GM21367 (cell line): ENCODE data around the gene ZSWIM6.

Source experiments
- ATAC-seq: cut with Tn5 transposase; IDR thresholded peaks from one replicate; pipeline ENCODE4 v1.9.1; 2021; ENCODE audit not compliant: unreplicated experiment

The ZSWIM6 gene

GRCh38 chr5:61526207-61526519 is 194.1 kb downstream of the ZSWIM6 start:
- ATAC-seq: no peak

- ATAC-seq: no peak
Measured at GRCh38 chr5:61532983-61533382, 200.9 kb downstream of the ZSWIM6 start.

- peak; percentile 88 for ATAC-seq
Measured at GRCh38 chr5:61534481-61535267, 202.6 kb downstream of the ZSWIM6 start.

- ATAC-seq: no peak
Measured at GRCh38 chr5:61535828-61536227, 203.8 kb downstream of the ZSWIM6 start.

GRCh38 chr5:61536922-61537321 is 204.9 kb downstream of the ZSWIM6 start:
- no peak for ATAC-seq

GRCh38 chr5:61538722-61539501 is 206.9 kb downstream of the ZSWIM6 start:
- no peak for ATAC-seq

GRCh38 chr5:61549530-61549929 is 217.5 kb downstream of the ZSWIM6 start:
- no peak for ATAC-seq

- ATAC-seq: no peak
Measured at GRCh38 chr5:61551637-61552313, 219.7 kb downstream of the ZSWIM6 start.

GRCh38 chr5:61559146-61559545 is 227.1 kb downstream of the ZSWIM6 start:
- ATAC-seq: no peak

GRCh38 chr5:61559722-61560121 is 227.7 kb downstream of the ZSWIM6 start:
- ATAC-seq: no peak

GRCh38 chr5:61563401-61563800 is 231.3 kb downstream of the ZSWIM6 start:
- ATAC-seq: no peak

GRCh38 chr5:61567337-61567736 is 235.3 kb downstream of the ZSWIM6 start:
- no peak for ATAC-seq

GRCh38 chr5:61569353-61569752 is 237.3 kb downstream of the ZSWIM6 start:
- no peak for ATAC-seq

- no peak for ATAC-seq
Measured at GRCh38 chr5:61570767-61571166, 238.7 kb downstream of the ZSWIM6 start.

- ATAC-seq: no peak
Measured at GRCh38 chr5:61572959-61573358, 240.9 kb downstream of the ZSWIM6 start.

- no peak for ATAC-seq
Measured at GRCh38 chr5:61575103-61575502, 243.0 kb downstream of the ZSWIM6 start.

GRCh38 chr5:61575581-61575980 is 243.5 kb downstream of the ZSWIM6 start:
- no peak for ATAC-seq

- ATAC-seq: no peak
Measured at GRCh38 chr5:61576556-61576955, 244.5 kb downstream of the ZSWIM6 start.

GRCh38 chr5:61578858-61579503 is 246.9 kb downstream of the ZSWIM6 start:
- no peak for ATAC-seq

- no peak for ATAC-seq
Measured at GRCh38 chr5:61582205-61582820, 250.3 kb downstream of the ZSWIM6 start.

- ATAC-seq: no peak
Measured at GRCh38 chr5:61582887-61583286, 250.8 kb downstream of the ZSWIM6 start.
